EH (cell line): ENCODE measurements around the gene IGFN1.
A peak's percentile ranks its signal among the peaks of the same experiment; 100 is the strongest.

Experiments used
- DNase-seq: peaks from one replicate; pipeline ENCODE4 v3.0.0-alpha.2; 2015; ENCODE audit warnings: low read depth

The IGFN1 gene

GRCh38 chr1:201266774-201267173 lies 76.2 kb downstream of the IGFN1 start:
- peak; percentile 91 for DNase-seq

DNA sequence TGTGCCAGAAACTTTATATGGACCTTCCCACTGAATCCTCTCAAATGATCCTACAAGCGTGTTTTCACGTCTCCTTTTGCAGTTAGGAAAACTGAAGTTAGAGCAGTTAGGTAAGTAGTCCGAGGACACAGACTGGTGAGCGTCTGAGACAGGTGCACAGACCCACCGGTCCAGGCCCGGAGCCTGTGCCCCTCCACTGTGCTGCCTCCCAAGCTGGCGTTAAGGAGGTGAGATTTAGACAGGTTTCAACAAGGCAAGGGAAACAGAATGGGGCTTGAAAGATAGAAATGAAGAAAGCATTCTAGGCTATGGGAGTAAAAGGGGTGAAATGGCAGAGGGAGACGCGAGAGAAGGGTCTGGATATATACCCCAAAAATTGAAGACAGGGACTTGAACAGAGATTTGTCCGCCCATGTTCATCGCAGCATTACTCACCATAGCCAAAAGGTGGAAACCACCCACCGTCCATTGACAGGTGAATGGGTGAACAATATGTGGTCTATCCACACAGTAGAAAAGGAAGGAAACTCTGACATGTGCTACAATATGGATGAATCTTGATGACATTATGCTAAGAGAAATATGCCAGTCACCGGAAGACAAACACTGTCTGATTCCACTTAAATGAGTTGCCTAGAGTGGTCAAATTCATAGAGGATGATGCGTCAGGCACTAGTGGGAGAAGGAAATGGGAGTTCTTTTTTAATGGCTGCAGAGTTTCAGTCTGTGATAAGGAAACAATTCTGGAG lies 77.0 kb downstream of the IGFN1 start:
- peak; percentile 91 for DNase-seq

GRCh38 chr1:201268604-201269151 lies 78.1 kb downstream of the IGFN1 start:
- DNase-seq = peak; percentile 93

- no peak for DNase-seq
These were observed 78.7 kb downstream of the IGFN1 start for GRCh38 chr1:201269281-201269680.

DNA sequence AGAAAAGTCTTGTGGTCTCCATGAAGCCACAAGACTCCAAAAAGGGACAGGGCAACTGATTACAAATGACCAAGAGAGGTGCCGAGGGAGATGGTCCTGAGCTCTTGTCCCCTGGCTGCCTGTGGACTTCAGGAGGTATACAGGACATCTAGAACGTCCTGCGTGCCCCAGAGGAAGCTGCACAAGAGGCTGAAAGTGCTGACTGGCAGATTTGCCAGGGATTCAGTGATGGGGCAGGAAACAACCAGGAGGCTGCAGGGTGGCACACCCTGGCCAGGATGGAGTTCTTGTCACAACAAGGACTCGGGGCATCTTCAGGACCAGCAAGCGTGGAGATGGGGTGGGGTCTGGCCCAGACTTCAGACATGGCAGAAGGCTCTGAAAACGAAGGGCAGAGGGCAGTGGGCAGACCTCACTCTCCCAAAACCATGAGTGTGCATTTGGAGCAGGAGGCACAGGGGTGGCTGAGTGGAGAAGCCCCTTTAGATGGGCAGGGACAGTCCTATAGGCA lies 79.3 kb downstream of the IGFN1 start:
- DNase-seq = no peak

DNA sequence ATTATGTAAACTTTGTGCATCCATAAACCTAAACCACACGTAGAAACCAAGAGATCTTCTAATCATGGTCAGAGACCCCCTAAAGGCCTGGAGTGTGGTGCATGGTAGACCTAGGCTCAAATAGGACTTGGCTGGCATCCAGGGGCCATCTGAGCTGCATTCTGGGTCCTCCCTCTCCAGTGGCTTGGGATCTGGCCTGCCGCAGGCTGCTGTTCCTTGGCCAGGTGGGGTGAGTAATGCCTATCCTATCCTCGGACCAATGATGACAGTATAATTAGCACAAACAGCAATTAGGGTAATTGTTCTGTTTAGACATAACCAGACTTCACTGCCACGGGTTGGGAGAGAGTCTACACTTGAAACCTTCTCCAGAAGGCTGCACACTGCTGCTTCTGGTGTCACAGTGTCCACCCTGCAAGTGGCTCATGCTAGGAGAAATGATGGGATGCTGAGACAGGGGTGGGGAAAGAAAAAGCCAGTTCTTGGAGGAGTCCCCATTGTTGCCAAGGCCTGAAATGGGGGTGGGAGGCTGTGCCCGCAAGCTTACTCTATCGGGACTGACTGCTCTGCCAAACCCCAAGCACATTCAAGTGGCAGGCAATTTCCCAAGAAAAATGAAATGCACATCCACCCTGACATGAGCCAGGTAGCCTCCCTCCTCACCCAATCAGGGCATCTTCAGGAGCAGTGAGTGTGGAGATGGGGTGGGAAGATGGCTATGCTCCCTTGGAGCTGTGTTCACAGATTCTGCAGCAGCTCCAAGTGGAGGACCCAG lies 80.2 kb downstream of the IGFN1 start:
- no peak for DNase-seq

DNA sequence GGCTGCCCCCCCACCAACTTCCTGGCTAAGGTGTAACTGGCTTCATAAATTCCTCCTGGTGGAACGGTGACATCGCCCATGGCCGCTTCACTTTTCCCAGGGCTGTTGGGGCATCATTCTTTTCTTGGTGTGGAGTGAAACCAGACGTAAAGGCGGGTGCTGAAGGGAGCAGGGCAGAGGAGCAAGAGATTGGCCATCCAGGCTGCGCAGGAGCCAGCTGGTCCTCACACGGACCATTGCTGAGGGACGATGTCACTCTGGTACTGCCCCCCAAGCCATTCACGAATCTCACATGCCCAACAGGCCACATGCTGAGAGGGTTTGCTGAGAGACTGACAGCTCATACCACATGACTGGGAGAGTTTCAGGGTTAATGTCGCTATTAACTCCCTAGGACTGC lies 82.2 kb downstream of the IGFN1 start:
- peak; percentile 23 for DNase-seq

- DNase-seq = no peak
These were observed 84.1 kb downstream of the IGFN1 start for GRCh38 chr1:201274616-201275252.

DNA sequence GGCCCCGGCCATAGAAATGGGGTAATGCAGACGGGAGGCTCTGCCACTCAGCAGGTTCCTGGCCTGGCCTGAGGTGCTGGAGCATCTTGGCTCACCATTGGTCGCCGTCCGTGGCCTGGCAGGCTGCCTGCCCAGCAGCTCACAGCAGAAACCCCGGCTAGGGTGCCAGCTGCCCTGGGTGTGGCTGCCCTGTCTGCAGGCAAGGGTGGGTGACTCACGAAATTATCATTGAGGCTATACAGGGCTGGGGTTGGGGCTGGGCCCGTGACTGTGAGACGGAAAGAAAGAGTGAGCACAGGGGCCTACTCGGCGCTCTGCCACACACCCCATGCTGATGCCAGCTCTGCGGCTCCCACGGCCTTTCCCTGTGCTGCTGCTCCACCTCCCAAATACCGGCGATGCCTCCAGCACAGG lies 84.6 kb downstream of the IGFN1 start:
- peak; percentile 72 for DNase-seq

- DNase-seq = no peak
These were observed 86.3 kb downstream of the IGFN1 start for GRCh38 chr1:201276891-201277290.

- DNase-seq = no peak
These were observed 86.8 kb downstream of the IGFN1 start for GRCh38 chr1:201277441-201277840.
